KBM-7 (cell line): ENCODE data around the gene NEUROG3.
"Not testable (repeated sequence)": the region's sequence is repeated elsewhere in the genome, so short reads cannot be mapped to it uniquely, and the experiment has no call there.

Source experiments
- DNase-seq: peaks from one replicate; pipeline ENCODE4 v3.0.0-alpha.2; 2015
- in situ Hi-C: fragments of 300-500 bp; cut with MboI; formaldehyde crosslinking; loops from 2 replicates; pipeline ENCODE4 v1.14.3; 2020; ENCODE audit warnings: low sequenced_read_pairs, low pct_unique_long_range_greater_than_20kb, mixed read lengths

The NEUROG3 gene

GRCh38 chr10:69574571-69574978 is 1.4 kb upstream of the NEUROG3 start:
- in situ Hi-C loops, result no loop called here

GRCh38 chr10:69572159-69573055 is 815 bp downstream of the NEUROG3 start:
- in situ Hi-C loops, result no loop called here
- no peak for DNase-seq

More at GRCh38 chr10:69574571-69574978, 1.4 kb upstream of the NEUROG3 start:
- DNase-seq, result no peak

DNA sequence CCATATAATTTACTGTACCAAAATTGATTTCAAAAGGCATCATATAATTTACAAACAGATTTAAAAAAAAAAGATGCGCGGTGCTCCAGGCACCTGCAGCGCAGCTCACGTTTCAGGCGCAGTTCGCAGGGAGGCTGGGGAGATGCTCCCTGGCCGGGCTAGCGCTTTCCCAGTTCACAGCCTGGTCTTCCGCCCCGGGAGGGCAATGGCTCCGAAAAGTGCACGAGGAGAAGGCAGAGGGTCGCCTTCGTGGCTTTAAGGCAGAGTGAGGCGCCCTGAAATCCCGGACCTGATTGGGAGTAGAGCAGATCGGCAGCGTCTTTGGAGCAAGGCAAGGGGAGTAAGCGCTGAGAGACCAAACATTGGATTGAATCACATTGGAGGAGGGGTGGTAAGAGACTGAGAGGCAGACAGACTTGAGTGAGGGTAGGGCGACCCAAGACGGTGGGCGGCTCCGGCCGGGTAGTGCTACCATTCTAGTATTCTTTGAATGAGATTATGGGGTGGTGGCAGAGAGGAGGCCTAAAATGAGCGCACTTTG is 1.5 kb downstream of the NEUROG3 start:
- in situ Hi-C loops, result no loop called here
- no peak for DNase-seq

DNA sequence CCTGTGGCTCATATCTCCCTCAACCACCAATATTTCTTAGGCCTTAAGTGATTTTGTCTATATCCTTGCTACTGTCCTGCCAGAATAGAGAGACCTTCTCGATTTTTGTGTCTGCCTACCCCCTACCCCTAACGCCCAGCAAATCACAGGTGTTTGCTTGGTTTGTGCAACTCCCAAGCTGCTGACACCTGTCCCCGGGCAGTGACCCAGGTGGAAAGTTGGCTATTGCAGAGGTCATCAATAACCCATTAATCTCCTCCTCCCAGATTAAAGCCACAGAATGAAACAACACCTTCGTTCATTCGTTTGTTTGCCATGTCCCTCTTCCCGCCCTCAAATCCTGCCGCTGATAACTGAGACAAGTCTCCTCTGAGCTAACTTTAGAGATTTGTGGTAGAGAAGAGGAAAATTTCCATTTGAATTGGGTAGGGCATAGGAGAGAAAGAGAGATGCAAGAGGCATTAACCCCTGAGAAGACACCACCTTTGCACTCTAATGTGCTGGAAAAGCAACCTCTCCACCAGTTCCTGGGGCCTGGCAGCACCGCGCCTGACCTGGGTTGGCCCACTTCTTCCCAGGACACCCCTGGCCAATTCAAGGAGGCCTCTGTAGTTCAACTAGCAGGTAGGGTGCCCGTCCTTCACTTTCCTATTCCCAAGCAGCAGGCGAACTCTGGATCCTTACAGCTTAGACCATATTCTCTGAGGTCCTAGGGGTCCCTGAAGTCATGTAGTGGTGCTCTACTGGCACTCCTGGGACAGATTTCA is 3.0 kb downstream of the NEUROG3 start:
- in situ Hi-C loops, result no loop called here
- DNase-seq, result no peak

DNA sequence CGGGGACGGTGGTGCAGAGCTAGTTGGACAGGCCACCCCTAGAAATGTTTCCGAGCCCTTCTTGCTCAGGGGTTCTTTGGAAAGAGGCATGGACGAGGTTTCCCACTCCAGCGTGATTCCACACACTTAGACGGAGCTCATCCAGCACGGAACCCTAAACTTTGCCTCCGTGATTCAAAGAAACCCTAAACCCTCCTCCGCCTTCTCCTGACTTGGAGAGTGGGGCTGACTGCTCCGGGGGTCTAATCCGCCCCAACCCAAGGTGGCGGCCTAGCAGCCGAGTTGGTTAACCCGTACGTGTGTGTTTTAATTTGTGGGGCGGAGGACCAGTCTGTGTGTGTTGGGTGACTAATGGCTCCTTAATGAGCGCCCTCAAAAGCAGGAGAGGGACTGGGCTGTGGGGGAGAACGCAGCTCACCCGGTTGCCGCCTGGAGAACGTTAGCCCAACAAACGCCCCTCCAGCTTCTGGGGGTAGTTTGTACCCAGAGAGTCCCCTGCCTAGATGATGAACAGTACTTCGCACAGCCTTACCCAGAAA is 3.8 kb downstream of the NEUROG3 start:
- DNase-seq, result no peak
- in situ Hi-C loops, result no loop called here

DNA sequence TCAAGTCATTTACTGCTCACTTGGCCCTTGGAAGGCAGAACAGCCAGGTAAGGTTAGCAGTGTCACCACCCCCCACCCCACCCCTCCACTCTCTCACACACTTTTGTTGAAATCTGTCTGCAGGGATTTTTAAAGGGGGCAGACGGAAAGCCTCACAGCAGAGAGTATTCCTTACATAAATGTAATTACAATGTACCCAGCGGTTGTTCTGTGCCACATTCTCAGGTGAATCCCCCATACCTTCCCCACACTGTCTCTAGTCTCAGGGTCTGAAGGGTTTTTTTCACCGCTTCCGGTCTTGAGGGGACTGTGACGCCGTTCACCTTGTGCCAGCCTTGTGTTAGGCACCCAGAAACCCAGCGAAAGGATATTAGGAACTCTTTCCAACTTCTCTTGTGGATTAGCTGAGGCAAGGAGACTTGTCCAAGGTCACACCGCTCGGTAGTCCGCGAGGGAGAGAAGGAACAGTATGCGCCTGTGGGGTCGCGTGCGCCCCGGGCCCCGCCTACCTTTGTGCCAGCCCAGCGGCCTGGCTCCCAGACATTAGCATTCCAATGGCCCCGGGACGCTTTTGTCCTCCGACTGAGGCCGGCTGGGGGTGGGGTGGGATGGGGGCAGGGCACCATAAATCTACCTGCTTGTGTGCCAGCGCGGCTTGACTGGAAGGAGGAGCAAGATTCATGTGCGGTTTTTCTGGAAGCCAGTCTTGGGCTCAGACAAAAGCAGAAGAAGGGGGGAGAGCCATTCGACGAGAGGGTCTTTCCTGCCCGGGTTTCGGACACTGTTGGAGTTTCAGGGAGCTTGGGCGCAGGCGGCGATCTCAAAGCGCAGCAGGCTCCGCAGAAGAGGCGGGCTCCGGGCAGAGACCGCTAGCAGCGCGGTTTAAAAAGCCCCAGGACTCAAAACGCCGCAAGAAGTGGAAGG is 4.5 kb downstream of the NEUROG3 start:
- in situ Hi-C loops, result no loop called here
- DNase-seq, result no peak

- DNase-seq, result peak; percentile 17
- in situ Hi-C loops, result no loop called here
Measured at GRCh38 chr10:69567920-69568319, 5.3 kb downstream of the NEUROG3 start.

GRCh38 chr10:69562731-69563254 is 10.4 kb downstream of the NEUROG3 start:
- DNase-seq, result no peak
- in situ Hi-C loops, result no loop called here

GRCh38 chr10:69559525-69559924 is 13.7 kb downstream of the NEUROG3 start:
- DNase-seq, result no peak
- in situ Hi-C loops, result no loop called here

- in situ Hi-C loops, result no loop called here
- DNase-seq, result no peak
Measured at GRCh38 chr10:69558559-69558958, 14.7 kb downstream of the NEUROG3 start.

DNA sequence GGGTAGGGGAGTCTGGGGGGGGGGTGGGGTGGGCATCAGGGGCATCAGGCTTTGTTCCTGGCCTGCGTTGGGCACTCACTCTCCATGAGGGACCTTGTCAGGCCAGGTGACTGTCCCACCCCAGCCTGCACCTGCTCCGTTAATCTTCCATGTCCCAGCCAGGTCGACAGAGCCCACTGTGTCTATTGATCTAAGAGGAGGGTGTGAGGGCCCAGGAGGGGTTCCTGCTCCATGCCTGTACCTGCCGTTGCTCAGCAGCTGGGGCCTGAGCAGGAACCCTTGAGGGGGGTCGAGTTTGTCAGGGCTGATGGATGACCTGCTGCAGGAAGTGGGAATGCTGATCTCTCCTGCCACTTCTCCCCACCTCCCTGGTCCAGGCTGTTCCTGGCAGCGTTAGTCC is 18.6 kb downstream of the NEUROG3 start:
- in situ Hi-C loops, result no loop called here
- no peak for DNase-seq

DNA sequence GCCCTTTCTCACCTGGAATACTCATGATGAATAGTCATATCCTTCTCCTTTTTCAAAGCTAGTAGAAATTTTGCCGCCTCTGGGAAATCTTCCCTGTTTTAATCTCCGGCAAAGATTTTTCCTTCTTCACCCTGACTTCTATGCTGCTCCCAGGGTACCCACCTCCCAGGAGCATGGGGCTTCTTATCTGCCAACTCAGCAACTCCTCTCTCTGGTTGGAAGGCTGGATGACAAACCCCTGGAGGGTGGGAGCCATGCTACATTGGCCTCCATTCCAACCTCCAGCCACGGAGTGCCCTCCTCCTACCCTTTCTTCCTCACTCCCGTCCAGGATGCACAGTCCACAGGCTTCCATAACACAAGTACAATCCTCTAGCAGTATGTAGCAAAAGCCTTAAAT is 19.9 kb downstream of the NEUROG3 start:
- in situ Hi-C loops, result no loop called here
- no peak for DNase-seq

- in situ Hi-C loops, result no loop called here
- no peak for DNase-seq
Measured at GRCh38 chr10:69552268-69552667, 21.0 kb downstream of the NEUROG3 start.

DNA sequence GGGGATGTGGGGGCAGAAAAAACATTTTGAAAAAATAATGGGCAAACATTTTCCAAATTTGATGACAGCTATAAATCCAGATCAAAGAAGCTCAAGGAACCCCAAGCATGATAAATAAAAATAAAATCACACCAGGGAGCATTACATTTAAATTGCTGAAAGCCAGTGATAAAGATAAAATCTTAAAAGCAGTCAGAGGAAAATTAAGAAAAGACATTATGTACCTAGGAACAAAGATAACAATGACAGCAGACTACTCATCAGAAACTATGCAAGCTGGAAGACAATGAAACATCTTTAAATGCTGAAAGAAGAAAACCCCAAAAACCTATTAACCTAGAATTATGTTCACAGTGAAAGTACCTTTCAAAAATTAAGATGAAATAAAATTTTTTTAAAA is 23.3 kb downstream of the NEUROG3 start:
- peak; percentile 5 for DNase-seq
- in situ Hi-C loops, result no loop called here

DNA sequence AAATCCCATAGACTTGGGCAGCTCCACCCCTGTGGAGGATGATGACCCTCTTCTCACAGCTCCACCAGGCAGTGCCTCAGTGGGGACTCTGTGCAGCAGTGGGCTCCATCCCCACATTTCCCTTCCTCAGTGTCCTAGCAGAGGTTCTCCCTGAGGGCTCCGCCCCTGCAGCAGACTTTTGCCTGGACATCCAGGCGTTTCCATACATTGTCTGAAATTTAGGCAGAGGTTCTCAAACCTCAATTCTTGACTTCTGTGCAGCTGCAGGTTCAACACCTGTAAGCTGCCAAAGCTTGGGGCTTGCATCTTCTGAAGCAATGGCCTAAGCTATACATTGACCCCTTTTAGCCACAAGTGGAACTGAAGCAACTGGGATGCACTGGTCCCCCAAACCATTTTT is 31.8 kb downstream of the NEUROG3 start:
- in situ Hi-C loops, result no loop called here
- no peak for DNase-seq

GRCh38 chr10:69538461-69538860 is 34.8 kb downstream of the NEUROG3 start:
- in situ Hi-C loops, result no loop called here
- no peak for DNase-seq

- DNase-seq, result no peak
- in situ Hi-C loops, result no loop called here
Measured at GRCh38 chr10:69537449-69537848, 35.8 kb downstream of the NEUROG3 start.

DNA sequence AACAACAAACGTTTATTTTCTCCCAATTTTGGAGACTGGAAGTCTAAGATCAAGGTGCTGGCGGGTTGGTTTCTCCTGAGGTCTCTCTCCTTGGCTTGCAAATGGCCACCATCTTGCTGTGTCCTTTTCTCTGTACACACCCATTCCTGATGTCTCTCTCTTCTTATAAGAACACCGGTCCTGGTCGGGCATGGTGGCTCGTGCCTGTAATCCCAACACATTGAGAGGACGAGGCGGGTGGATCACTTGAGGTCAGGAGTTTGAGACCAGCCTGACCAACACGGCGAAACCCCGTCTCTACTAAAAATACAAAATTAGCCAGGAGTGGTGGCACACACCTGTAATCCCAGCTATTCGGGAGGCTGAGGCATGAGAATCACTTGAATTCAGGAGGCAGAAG is 36.7 kb downstream of the NEUROG3 start:
- DNase-seq, in situ Hi-C loops: not testable (repeated sequence)

GRCh38 chr10:69533658-69534057 is 39.6 kb downstream of the NEUROG3 start:
- no peak for DNase-seq
- in situ Hi-C loops, result no loop called here
